Embryonic facial prominence (tissue), 1 donor: ENCODE measurements around the gene GPR31.

Experiments used
- DNase-seq: peaks from one replicate; pipeline ENCODE4 v3.0.0-alpha.2; 2016; ENCODE audit errors: extremely low spot score

Gene GPR31

GRCh38 chr6:167119670-167120582 lies 37.9 kb downstream of the GPR31 start:
- no peak for DNase-seq

GRCh38 chr6:167118839-167119238 lies 38.9 kb downstream of the GPR31 start:
- DNase-seq = no peak

GRCh38 chr6:167118006-167118405 lies 39.8 kb downstream of the GPR31 start:
- no peak for DNase-seq

GRCh38 chr6:167116838-167117228 lies 40.9 kb downstream of the GPR31 start:
- no peak for DNase-seq

- DNase-seq = no peak
These were observed 41.5 kb downstream of the GPR31 start for GRCh38 chr6:167116109-167116837.

GRCh38 chr6:167115054-167115453 lies 42.7 kb downstream of the GPR31 start:
- DNase-seq = no peak

- DNase-seq = no peak
These were observed 43.6 kb downstream of the GPR31 start for GRCh38 chr6:167113935-167114910.

GRCh38 chr6:167113047-167113754 lies 44.6 kb downstream of the GPR31 start:
- DNase-seq = no peak

GRCh38 chr6:167112421-167112820 lies 45.4 kb downstream of the GPR31 start:
- no peak for DNase-seq

- DNase-seq = no peak
These were observed 46.2 kb downstream of the GPR31 start for GRCh38 chr6:167111597-167111996.

GRCh38 chr6:167109651-167110050 lies 48.1 kb downstream of the GPR31 start:
- no peak for DNase-seq

- no peak for DNase-seq
These were observed 49.5 kb downstream of the GPR31 start for GRCh38 chr6:167108278-167108677.

- no peak for DNase-seq
These were observed 50.0 kb downstream of the GPR31 start for GRCh38 chr6:167107787-167108186.

GRCh38 chr6:167106406-167106805 lies 51.4 kb downstream of the GPR31 start:
- no peak for DNase-seq
